Measurements from ENCODE around the gene SLC35E3. TPM values are rescaled to one million over a fixed set of nuclear protein-coding genes. Genes with fewer than 3 reads are reported as not detected.
A peak's percentile ranks its signal among the peaks of the same experiment; 100 is the strongest.
"Not testable (repeated sequence)": the region's sequence is repeated elsewhere in the genome, so short reads cannot be mapped to it uniquely, and the experiment has no call there.

SLC35E3 gene
- total RNA-seq, 1 experiment from 2014 or later, result 4.9 TPM

GRCh38 chr12:68807274-68807575 lies 61.2 kb downstream of the SLC35E3 start:
- H3K36me3 ChIP-seq (ENCODE audit: control insufficient read depth in 1 of 2, insufficient read depth in 2 of 2, low read length in 2 of 2); H3K9me2 ChIP-seq (ENCODE audit: insufficient read depth); RAD21 ChIA-PET (ENCODE audit: low non-redundant PET in 1 of 2, low total read pairs in 2 of 2, uncharacterized antibody in 2 of 2, unreplicated experiment in 2 of 2); H3K9me3 ChIP-seq (ENCODE audit: control insufficient read depth in 1 of 2, insufficient read depth in 1 of 2, low read depth in 1 of 2, low read length in 2 of 2); BruUV-seq (replicated peaks); H4K20me1 ChIP-seq (ENCODE audit: insufficient read depth); DNase-seq (ENCODE audit: low read depth, low spot score); H3K27me3 ChIP-seq (ENCODE audit: insufficient read depth, low read length): not testable (repeated sequence)
- ChIA-PET POLR2A (interaction anchor here (1.7 to 1.8 kb wide), 2 partner anchors 13 to 23 kb away, joined by 4 to 7 read pairs; no protein-coding TSS in a partner anchor), CTCF (interaction anchor here (1.1 to 2.4 kb wide), 7 partner anchors 10 to 473 kb away, joined by 3 to 12 read pairs (median 4); partner anchors contain the start of gene SLC35E3)
- Histone ChIP-seq H3K9ac (ENCODE audit: low read length) (peak overlapping the region; percentile 100), H3K4me2 (ENCODE audit: low read length) (peak overlapping the region; percentile 84), H2AFZ (ENCODE audit: low read depth, low read length, poor library complexity, severe bottlenecking) (peak overlapping the region; percentile 86), H3K4me3 (replicated peaks in 1 of 2; ENCODE audit: low read depth in 1 of 2, low read length in 2 of 2) (peak overlapping the region; percentile 95 to 96), H3K79me2 (ENCODE audit: insufficient read depth, low read length) (peaks cover 43% of the 10 kb centered on the region), H3K27ac (ENCODE audit: low read depth, low read length) (peak overlapping the region; percentile 99), H3K4me1 (ENCODE audit: control insufficient read depth in 1 of 2, insufficient read depth in 2 of 2, low read length in 2 of 2) (peaks cover 9 to 34% of the 10 kb centered on the region in 2 experiments; a peak in 3 of 4 replicates)
- ATAC-seq, result peak; percentile 9
- intact Hi-C loops (cut with micrococcal nuclease), result loop anchor here (5.0 kb wide), 1 partner anchor 475 kb away; the partner anchor contains the start of gene MDM1

DNA sequence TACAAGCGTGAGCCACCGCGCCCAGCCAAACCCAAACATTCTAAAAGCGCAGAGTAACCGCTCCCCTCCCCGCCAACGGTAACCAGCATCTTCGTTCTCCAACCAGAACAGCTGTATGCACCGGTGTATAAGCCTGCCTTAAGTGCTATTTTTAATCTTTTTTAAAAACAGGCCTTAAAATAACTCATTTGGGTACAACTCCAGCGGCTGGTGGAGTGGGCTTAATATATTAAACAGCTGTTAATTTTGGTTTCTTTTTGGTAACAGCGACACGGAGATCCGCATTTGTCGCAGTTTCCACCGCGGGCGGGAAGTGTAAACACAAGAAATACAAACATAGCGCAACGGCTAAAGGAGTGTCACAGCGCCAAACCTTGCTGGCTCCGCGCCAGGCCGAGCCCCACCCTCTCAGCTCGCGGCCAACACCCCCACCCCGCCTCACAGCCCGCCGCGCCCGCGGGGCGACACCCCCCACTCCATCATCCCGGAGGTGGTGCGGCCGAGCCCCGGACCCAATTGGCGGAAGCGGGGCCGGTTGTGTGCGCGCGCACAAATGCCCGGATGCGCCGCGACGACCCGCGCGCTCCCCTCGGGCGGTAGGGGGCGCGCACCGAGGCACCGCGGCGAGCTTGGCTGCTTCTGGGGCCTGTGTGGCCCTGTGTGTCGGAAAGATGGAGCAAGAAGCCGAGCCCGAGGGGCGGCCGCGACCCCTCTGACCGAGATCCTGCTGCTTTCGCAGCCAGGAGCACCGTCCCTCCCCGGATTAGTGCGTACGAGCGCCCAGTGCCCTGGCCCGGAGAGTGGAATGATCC lies 61.8 kb downstream of the SLC35E3 start, which contains the start of gene MDM2:
Gene MDM2 (plus strand): TSS at position 602 of the 812 bp plus-strand sequence. CDS start 301 bp downstream, outside the sequence.
- TSS peak; percentile 82 for BruUV-seq (replicated peaks)
- Histone ChIP-seq H3K9me3 (ENCODE audit: control insufficient read depth in 1 of 2, insufficient read depth in 1 of 2, low read depth in 1 of 2, low read length in 2 of 2) (no peaks in the 10 kb centered on the region), H3K79me2 (ENCODE audit: insufficient read depth, low read length) (peaks cover 48% of the 10 kb centered on the region), H3K4me3 (replicated peaks in 1 of 2; ENCODE audit: low read depth in 1 of 2, low read length in 2 of 2) (peak within 1 kb of the TSS; percentile 95 to 96), H3K9ac (ENCODE audit: low read length) (peak within 1 kb of the TSS; percentile 100), H4K20me1 (ENCODE audit: insufficient read depth) (no peaks in the 10 kb centered on the region; the same call in 1 of the 2 replicates), H3K27me3 (ENCODE audit: insufficient read depth, low read length) (no peaks in the 10 kb centered on the region), H3K36me3 (ENCODE audit: control insufficient read depth in 1 of 2, insufficient read depth in 2 of 2, low read length in 2 of 2) (peaks cover 0 to 8% of the 10 kb centered on the region in 2 experiments; a peak in 2 of 4 replicates), H3K4me2 (ENCODE audit: low read length) (peak within 1 kb of the TSS; percentile 84), H3K27ac (ENCODE audit: low read depth, low read length) (peak within 1 kb of the TSS; percentile 99), H3K4me1 (ENCODE audit: control insufficient read depth in 1 of 2, insufficient read depth in 2 of 2, low read length in 2 of 2) (peaks cover 6 to 31% of the 10 kb centered on the region in 2 experiments; a peak in 3 of 4 replicates), H3K9me2 (ENCODE audit: insufficient read depth) (no peaks in the 10 kb centered on the region), H2AFZ (ENCODE audit: low read depth, low read length, poor library complexity, severe bottlenecking) (peak within 1 kb of the TSS; percentile 86)
- intact Hi-C loops (cut with micrococcal nuclease), result loop anchor here (1.0 to 5.0 kb wide), 2 partner anchors 61 to 475 kb away; partner anchors contain the start of genes MDM1 and SLC35E3
- ChIA-PET POLR2A (interaction anchor here (1.6 to 1.8 kb wide), 3 partner anchors 12 to 22 kb away, joined by 4 to 7 read pairs (median 4); no protein-coding TSS in a partner anchor), RAD21 (ENCODE audit: low non-redundant PET in 1 of 2, low total read pairs in 2 of 2, uncharacterized antibody in 2 of 2, unreplicated experiment in 2 of 2) (interaction anchor here in 1 of 2 experiments (1.4 kb wide), 1 partner anchor 62 kb away, joined by 5 read pairs; the partner anchor contains the start of gene SLC35E3), CTCF (interaction anchor here (1.1 to 2.4 kb wide), 7 partner anchors 10 to 474 kb away, joined by 3 to 12 read pairs (median 4); partner anchors contain the start of gene SLC35E3)
- DNase-seq (ENCODE audit: low read depth, low spot score), result peak; percentile 77
- peak; percentile 87 for ATAC-seq
- TF ChIP-seq SP1 (IDR thresholded peaks at IDR 0.05; ENCODE audit: low read depth) (peak; percentile 69), ZBTB33 (IDR thresholded peaks at IDR 0.05; ENCODE audit: extremely low read depth, insufficient replicate concordance, low read length) (peak; percentile 4), ZNF274 (IDR thresholded peaks at IDR 0.05; ENCODE audit: low read depth, low read length) (no peak), FOSL1 (IDR thresholded peaks at IDR 0.05; ENCODE audit: low read depth) (peak; percentile 25), TCF7L2 (IDR thresholded peaks at IDR 0.05; ENCODE audit: borderline replicate concordance, extremely low read depth, insufficient read depth, insufficient read length) (peak; percentile 76), POLR2AphosphoS5 (IDR thresholded peaks at IDR 0.05; ENCODE audit: low read depth, low read length) (peak; percentile 91), SIN3A (IDR thresholded peaks at IDR 0.05; ENCODE audit: low read depth) (peak; percentile 89), CEBPB (IDR thresholded peaks at IDR 0.05; ENCODE audit: low read depth) (no peak), RAD21 (IDR thresholded peaks at IDR 0.05; ENCODE audit: low read depth) (peak; percentile 30; the same call in 1 of the 2 replicates), ELF1 (IDR thresholded peaks at IDR 0.05; ENCODE audit: borderline replicate concordance, low read depth) (peak; percentile 55; the same call in 1 of the 2 replicates), MAX (IDR thresholded peaks at IDR 0.05) (peak; percentile 81), POLR2A (IDR thresholded peaks at IDR 0.05; ENCODE audit: borderline replicate concordance, extremely low read depth, insufficient read depth, insufficient read length) (peak; percentile 72), EGR1 (IDR thresholded peaks at IDR 0.05; ENCODE audit: low read depth) (peak; percentile 31; the same call in 1 of the 2 replicates), ATF3 (IDR thresholded peaks at IDR 0.05) (no peak), ZFX (IDR thresholded peaks at IDR 0.05) (peak; percentile 94), EZH2 (IDR thresholded peaks at IDR 0.05) (no peak)

Measured in HCT116 (cell line).